HG02642 (cell line): ENCODE data around the gene GABRG2.
"Not testable (repeated sequence)": the region's sequence is repeated elsewhere in the genome, so short reads cannot be mapped to it uniquely, and the experiment has no call there.

Experiments used
- ATAC-seq: cut with Tn5 transposase; IDR thresholded peaks from one replicate; pipeline ENCODE4 v1.9.1; 2021; ENCODE audit warnings: mild to moderate bottlenecking; ENCODE audit not compliant: unreplicated experiment, poor library complexity

Gene GABRG2

GRCh38 chr5:162067655-162068411 is at the start of gene GABRG2:
Gene GABRG2 (plus strand): TSS chr5:162067773. CDS start chr5:162068000, 227 bp downstream.
- no peak for ATAC-seq

- ATAC-seq, result no peak
These were observed 42.3 kb upstream of the GABRG2 start for GRCh38 chr5:162025312-162025711.

- ATAC-seq, result no peak
These were observed 40.8 kb upstream of the GABRG2 start for GRCh38 chr5:162026803-162027202.

- ATAC-seq, result no peak
These were observed 30.1 kb upstream of the GABRG2 start for GRCh38 chr5:162037431-162037830.

GRCh38 chr5:162047279-162047678 is 20.3 kb upstream of the GABRG2 start:
- no peak for ATAC-seq

GRCh38 chr5:162052676-162053075 is 14.9 kb upstream of the GABRG2 start:
- ATAC-seq, result no peak

GRCh38 chr5:162055095-162055494 is 12.5 kb upstream of the GABRG2 start:
- not testable (repeated sequence) for ATAC-seq

GRCh38 chr5:162067162-162067561 is 411 bp upstream of the GABRG2 start:
- no peak for ATAC-seq

GRCh38 chr5:162068412-162068811 is 839 bp downstream of the GABRG2 start:
- no peak for ATAC-seq

- no peak for ATAC-seq
These were observed 1.4 kb downstream of the GABRG2 start for GRCh38 chr5:162068936-162069335.

GRCh38 chr5:162078805-162079204 is 11.2 kb downstream of the GABRG2 start:
- no peak for ATAC-seq

- ATAC-seq, result no peak
These were observed 23.8 kb downstream of the GABRG2 start for GRCh38 chr5:162091336-162091735.

- ATAC-seq, result no peak
These were observed 28.9 kb downstream of the GABRG2 start for GRCh38 chr5:162096448-162096847.

- no peak for ATAC-seq
These were observed 40.0 kb downstream of the GABRG2 start for GRCh38 chr5:162107591-162107990.

- ATAC-seq, result no peak
These were observed 52.2 kb downstream of the GABRG2 start for GRCh38 chr5:162119801-162120200.

GRCh38 chr5:162128117-162128516 is 60.5 kb downstream of the GABRG2 start:
- no peak for ATAC-seq

- no peak for ATAC-seq
These were observed 64.8 kb downstream of the GABRG2 start for GRCh38 chr5:162132348-162132747.

- ATAC-seq, result no peak
These were observed 71.6 kb downstream of the GABRG2 start for GRCh38 chr5:162139190-162139589.

- ATAC-seq, result no peak
These were observed 86.7 kb downstream of the GABRG2 start for GRCh38 chr5:162154242-162154641.

GRCh38 chr5:162160401-162160800 is 92.8 kb downstream of the GABRG2 start:
- ATAC-seq, result no peak

- ATAC-seq, result no peak
These were observed 96.1 kb downstream of the GABRG2 start for GRCh38 chr5:162163663-162164062.

GRCh38 chr5:162174358-162174974 is 106.9 kb downstream of the GABRG2 start:
- no peak for ATAC-seq
